HepG2 (cell line): ENCODE results near the gene RHOBTB1.

Experiments used
- CTCF ChIP-seq: sonication (generic); formaldehyde crosslinking; IDR thresholded peaks from 2 replicates; pipeline ENCODE4 v1.5.0; 2020; ENCODE audit warnings: mild to moderate bottlenecking, missing genetic modification reagents, moderate library complexity
- MXI1 ChIP-seq: IDR thresholded peaks from 3 replicates; pipeline ENCODE4 v1.6.1; 2012; ENCODE audit warnings: low read depth, low read length, inconsistent platforms, borderline replicate concordance
- POLR2A ChIP-seq, 2 experiments: IDR thresholded peaks; 2 replicates each; pipeline ENCODE4 v1.6.1; 2011; ENCODE audit warnings: low read depth in 2 of 2, low read length in 2 of 2, mild to moderate bottlenecking in 1 of 2, moderate library complexity in 1 of 2; ENCODE audit not compliant: insufficient read depth in 1 of 2
- TF ChIP-seq, protein P1 (sequence below): sonication (generic); formaldehyde crosslinking; IDR thresholded peaks from 2 replicates; pipeline ENCODE4 v1.4.0; 2020; ENCODE audit warnings: missing genetic modification reagents

GRCh38 chr10:60975716-60976115, 31.7 kb upstream of the RHOBTB1 start:
- TF ChIP-seq CTCF (CRISPR knock-in tag) (no peak), POLR2A (IDR thresholded peaks at IDR 0.05; ENCODE audit: insufficient read depth in 1 of 2, low read depth in 2 of 2, low read length in 2 of 2) (no peak), MXI1 (no peak)
- TF ChIP-seq, protein P1, sequence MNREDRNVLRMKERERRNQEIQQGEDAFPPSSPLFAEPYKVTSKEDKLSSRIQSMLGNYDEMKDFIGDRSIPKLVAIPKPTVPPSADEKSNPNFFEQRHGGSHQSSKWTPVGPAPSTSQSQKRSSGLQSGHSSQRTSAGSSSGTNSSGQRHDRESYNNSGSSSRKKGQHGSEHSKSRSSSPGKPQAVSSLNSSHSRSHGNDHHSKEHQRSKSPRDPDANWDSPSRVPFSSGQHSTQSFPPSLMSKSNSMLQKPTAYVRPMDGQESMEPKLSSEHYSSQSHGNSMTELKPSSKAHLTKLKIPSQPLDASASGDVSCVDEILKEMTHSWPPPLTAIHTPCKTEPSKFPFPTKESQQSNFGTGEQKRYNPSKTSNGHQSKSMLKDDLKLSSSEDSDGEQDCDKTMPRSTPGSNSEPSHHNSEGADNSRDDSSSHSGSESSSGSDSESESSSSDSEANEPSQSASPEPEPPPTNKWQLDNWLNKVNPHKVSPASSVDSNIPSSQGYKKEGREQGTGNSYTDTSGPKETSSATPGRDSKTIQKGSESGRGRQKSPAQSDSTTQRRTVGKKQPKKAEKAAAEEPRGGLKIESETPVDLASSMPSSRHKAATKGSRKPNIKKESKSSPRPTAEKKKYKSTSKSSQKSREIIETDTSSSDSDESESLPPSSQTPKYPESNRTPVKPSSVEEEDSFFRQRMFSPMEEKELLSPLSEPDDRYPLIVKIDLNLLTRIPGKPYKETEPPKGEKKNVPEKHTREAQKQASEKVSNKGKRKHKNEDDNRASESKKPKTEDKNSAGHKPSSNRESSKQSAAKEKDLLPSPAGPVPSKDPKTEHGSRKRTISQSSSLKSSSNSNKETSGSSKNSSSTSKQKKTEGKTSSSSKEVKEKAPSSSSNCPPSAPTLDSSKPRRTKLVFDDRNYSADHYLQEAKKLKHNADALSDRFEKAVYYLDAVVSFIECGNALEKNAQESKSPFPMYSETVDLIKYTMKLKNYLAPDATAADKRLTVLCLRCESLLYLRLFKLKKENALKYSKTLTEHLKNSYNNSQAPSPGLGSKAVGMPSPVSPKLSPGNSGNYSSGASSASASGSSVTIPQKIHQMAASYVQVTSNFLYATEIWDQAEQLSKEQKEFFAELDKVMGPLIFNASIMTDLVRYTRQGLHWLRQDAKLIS (CRISPR knock-in tag), result no peak
